Uterus (tissue), 2 donors: Measurements from ENCODE around the gene GPN2.

Experiments
- CTCF ChIP-seq, 4 experiments: fragments of 200-600 bp in 2 of 4; fragments of 450-650 bp in 2 of 4; sonication (generic) in 2 of 4; IDR thresholded peaks; one replicate each; pipeline ENCODE4 v1.5.1; 2016 to 2019; ENCODE audit warnings: antibody characterized with exemption in 4 of 4, mild to moderate bottlenecking in 2 of 4, moderate library complexity in 1 of 4
- POLR2A ChIP-seq, 2 donors: fragments of 450-650 bp; IDR thresholded peaks; one replicate each; pipeline ENCODE4 v1.6.1; 2016; ENCODE audit warnings: antibody characterized with exemption in 2 of 2, mild to moderate bottlenecking in 1 of 2, moderate library complexity in 1 of 2

GRCh38 chr1:26913389-26913753, 23.3 kb upstream of the GPN2 start:
- TF ChIP-seq CTCF (IDR thresholded peaks at IDR 0.05) (no peak), POLR2A (IDR thresholded peaks at IDR 0.05) (no peak)
